Skeletal muscle cell (primary cell): Measurements from ENCODE around the gene STAT6.

Source experiments
- DNase-seq: peaks from one replicate; pipeline ENCODE4 v3.0.0-alpha.2; 2010; ENCODE audit warnings: low read depth
- H3K4me3 ChIP-seq: 2 replicates; pipeline ENCODE4 v1.5.1; 2011; ENCODE audit warnings: low read depth, mild to moderate bottlenecking, control low read depth, low read length, moderate library complexity

STAT6 gene

GRCh38 chr12:57111031-57111734, at the start of gene STAT6:
Gene STAT6, minus strand, starts transcription at chr12:57111362. Its CDS starts 3,084 bp downstream, at chr12:57108278.
- H3K4me3 ChIP-seq: peak within 1 kb of the TSS; percentile 76

GRCh38 chr12:57160741-57161140, 49.6 kb upstream of the STAT6 start:
- no peak overlapping the region for H3K4me3 ChIP-seq
- DNase-seq: no peak

More at GRCh38 chr12:57111031-57111734, at the start of gene STAT6:
- DNase-seq: peak; percentile 74

GRCh38 chr12:57160040-57160439, 48.9 kb upstream of the STAT6 start:
- no peak overlapping the region for H3K4me3 ChIP-seq
- DNase-seq: no peak

GRCh38 chr12:57159311-57159710, 48.1 kb upstream of the STAT6 start:
- H3K4me3 ChIP-seq: no peak overlapping the region
- no peak for DNase-seq

- no peak for DNase-seq
- no peak overlapping the region for H3K4me3 ChIP-seq
Observed at GRCh38 chr12:57158665-57159064, 47.5 kb upstream of the STAT6 start.

- no peak for DNase-seq
- no peak overlapping the region for H3K4me3 ChIP-seq
Observed at GRCh38 chr12:57158186-57158585, 47.0 kb upstream of the STAT6 start.

GRCh38 chr12:57157588-57158173, 46.5 kb upstream of the STAT6 start:
- DNase-seq: no peak
- H3K4me3 ChIP-seq: no peak overlapping the region

- H3K4me3 ChIP-seq: no peak overlapping the region
- no peak for DNase-seq
Observed at GRCh38 chr12:57156701-57157403, 45.7 kb upstream of the STAT6 start.

GRCh38 chr12:57154804-57155434, 43.8 kb upstream of the STAT6 start:
- H3K4me3 ChIP-seq: no peak overlapping the region
- no peak for DNase-seq

GRCh38 chr12:57154076-57154475, 42.9 kb upstream of the STAT6 start:
- no peak for DNase-seq
- H3K4me3 ChIP-seq: no peak overlapping the region

GRCh38 chr12:57153415-57153997, 42.3 kb upstream of the STAT6 start:
- no peak overlapping the region for H3K4me3 ChIP-seq
- no peak for DNase-seq

GRCh38 chr12:57152639-57153038, 41.5 kb upstream of the STAT6 start:
- H3K4me3 ChIP-seq: no peak overlapping the region
- no peak for DNase-seq

- H3K4me3 ChIP-seq: no peak overlapping the region
- DNase-seq: no peak
Observed at GRCh38 chr12:57151741-57152630, 40.8 kb upstream of the STAT6 start.

GRCh38 chr12:57150400-57151000, 39.3 kb upstream of the STAT6 start:
- no peak overlapping the region for H3K4me3 ChIP-seq
- no peak for DNase-seq

- DNase-seq: peak; percentile 70
- no peak overlapping the region for H3K4me3 ChIP-seq
Observed at GRCh38 chr12:57149245-57149900, 38.2 kb upstream of the STAT6 start.

GRCh38 chr12:57148469-57149244, 37.5 kb upstream of the STAT6 start:
- H3K4me3 ChIP-seq: no peak overlapping the region
- no peak for DNase-seq
